Sigmoid colon (tissue), 4 donors: ENCODE measurements around the gene STPG1.

Source experiments
- EP300 ChIP-seq, 4 donors: sonication (generic); formaldehyde crosslinking; IDR thresholded peaks; one replicate each; pipeline ENCODE4 v1.6.1; 2017; ENCODE audit warnings: antibody characterized with exemption in 4 of 4
- POLR2A ChIP-seq, 2 donors: fragments of 450-650 bp; IDR thresholded peaks; one replicate each; pipeline ENCODE4 v1.6.1; 2016; ENCODE audit warnings: antibody characterized with exemption in 2 of 2, mild to moderate bottlenecking in 2 of 2, moderate library complexity in 2 of 2
- POLR2AphosphoS5 ChIP-seq, 4 donors: sonication (generic); formaldehyde crosslinking; IDR thresholded peaks; one replicate each; pipeline ENCODE4 v1.6.1; 2017; ENCODE audit warnings: antibody characterized with exemption in 4 of 4
- TF ChIP-seq, protein P1 (sequence below), 4 experiments: fragments of 450-650 bp in 3 of 4; fragments of 200-600 bp in 1 of 4; IDR thresholded peaks; one replicate each; pipeline ENCODE4 v1.5.1; 2016 to 2019; ENCODE audit warnings: antibody characterized with exemption in 4 of 4, mild to moderate bottlenecking in 3 of 4, moderate library complexity in 2 of 4

DNA sequence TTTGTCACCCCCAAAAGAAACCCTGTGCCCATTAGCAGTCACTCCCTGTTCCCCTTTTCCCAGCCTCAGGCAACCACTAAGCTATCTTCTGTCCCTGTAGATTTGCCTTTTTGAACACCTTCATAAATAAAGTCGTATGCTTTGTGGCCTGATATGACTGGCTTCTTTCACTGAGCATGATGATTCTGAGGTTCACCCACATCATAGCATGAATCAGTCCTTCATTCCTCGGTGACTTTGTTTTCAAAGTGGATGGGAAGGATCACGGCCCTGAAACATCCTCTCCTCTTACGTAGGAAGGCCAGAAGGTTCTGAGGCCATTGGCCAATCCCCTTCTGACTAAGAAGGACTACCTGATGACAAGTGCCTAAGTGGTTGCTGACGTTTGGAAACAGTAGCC lies 41.1 kb upstream of the STPG1 start:
- no peak for TF ChIP-seq POLR2AphosphoS5 (IDR thresholded peaks at IDR 0.05)
- TF ChIP-seq, protein P1, sequence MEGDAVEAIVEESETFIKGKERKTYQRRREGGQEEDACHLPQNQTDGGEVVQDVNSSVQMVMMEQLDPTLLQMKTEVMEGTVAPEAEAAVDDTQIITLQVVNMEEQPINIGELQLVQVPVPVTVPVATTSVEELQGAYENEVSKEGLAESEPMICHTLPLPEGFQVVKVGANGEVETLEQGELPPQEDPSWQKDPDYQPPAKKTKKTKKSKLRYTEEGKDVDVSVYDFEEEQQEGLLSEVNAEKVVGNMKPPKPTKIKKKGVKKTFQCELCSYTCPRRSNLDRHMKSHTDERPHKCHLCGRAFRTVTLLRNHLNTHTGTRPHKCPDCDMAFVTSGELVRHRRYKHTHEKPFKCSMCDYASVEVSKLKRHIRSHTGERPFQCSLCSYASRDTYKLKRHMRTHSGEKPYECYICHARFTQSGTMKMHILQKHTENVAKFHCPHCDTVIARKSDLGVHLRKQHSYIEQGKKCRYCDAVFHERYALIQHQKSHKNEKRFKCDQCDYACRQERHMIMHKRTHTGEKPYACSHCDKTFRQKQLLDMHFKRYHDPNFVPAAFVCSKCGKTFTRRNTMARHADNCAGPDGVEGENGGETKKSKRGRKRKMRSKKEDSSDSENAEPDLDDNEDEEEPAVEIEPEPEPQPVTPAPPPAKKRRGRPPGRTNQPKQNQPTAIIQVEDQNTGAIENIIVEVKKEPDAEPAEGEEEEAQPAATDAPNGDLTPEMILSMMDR (IDR thresholded peaks at IDR 0.05): no peak
- TF ChIP-seq POLR2A (IDR thresholded peaks at IDR 0.05): no peak
- no peak for TF ChIP-seq EP300 (IDR thresholded peaks at IDR 0.05)
